Karpas-422 (cell line): ENCODE measurements around the gene ACACB. TPM values are rescaled to one million over a fixed set of nuclear protein-coding genes. Genes with fewer than 3 reads are reported as not detected.
"Not testable (repeated sequence)": the region's sequence is repeated elsewhere in the genome, so short reads cannot be mapped to it uniquely, and the experiment has no call there.

Experiments used
- DNase-seq: peaks from one replicate; pipeline ENCODE4 v3.0.0-alpha.2; 2015
- H2AFZ ChIP-seq: fragments of 200-600 bp; sonication (generic); 2 replicates; pipeline ENCODE4 v1.6.1; 2014; ENCODE audit warnings: antibody characterized with exemption, low read length, mixed read lengths
- H3K27ac ChIP-seq: fragments of 200-600 bp; sonication (generic); 2 replicates; pipeline ENCODE4 v1.5.1; 2014; ENCODE audit warnings: mild to moderate bottlenecking, low read length, moderate library complexity
- H3K27me3 ChIP-seq: fragments of 200-600 bp; sonication (generic); 2 replicates; pipeline ENCODE4 v1.6.1; 2014; ENCODE audit warnings: low read length, mixed read lengths
- H3K36me3 ChIP-seq: fragments of 200-600 bp; sonication (generic); 2 replicates; pipeline ENCODE4 v1.6.1; 2014; ENCODE audit warnings: low read length, mixed read lengths; ENCODE audit not compliant: insufficient read depth
- H3K4me1 ChIP-seq: fragments of 200-600 bp; sonication (generic); 2 replicates; pipeline ENCODE4 v1.6.1; 2014; ENCODE audit warnings: mild to moderate bottlenecking, low read length, mixed read lengths
- H3K4me2 ChIP-seq: fragments of 200-600 bp; sonication (generic); 2 replicates; pipeline ENCODE4 v1.6.1; 2014; ENCODE audit warnings: low read length, low read depth, mild to moderate bottlenecking; ENCODE audit not compliant: poor library complexity, severe bottlenecking
- H3K4me3 ChIP-seq: fragments of 200-600 bp; sonication (generic); 2 replicates; pipeline ENCODE4 v1.5.1; 2014; ENCODE audit warnings: mild to moderate bottlenecking, antibody characterized with exemption, low read length, mixed read lengths
- H3K79me2 ChIP-seq: fragments of 200-600 bp; sonication (generic); 2 replicates; pipeline ENCODE4 v1.6.1; 2014; ENCODE audit warnings: mild to moderate bottlenecking, low read length, mixed read lengths
- H3K9ac ChIP-seq: fragments of 200-600 bp; sonication (generic); 2 replicates; pipeline ENCODE4 v1.6.0; 2014; ENCODE audit warnings: low read length
- H3K9me2 ChIP-seq: fragments of 200-600 bp; sonication (generic), shearing (Covaris generic); replicated peaks from 2 replicates; pipeline ENCODE4 v1.6.0; 2014; ENCODE audit warnings: mild to moderate bottlenecking, low read length, moderate library complexity; ENCODE audit not compliant: insufficient read depth
- H3K9me3 ChIP-seq: fragments of 300-700, 200-600 bp; sonication (generic); 2 replicates; pipeline ENCODE4 v1.6.1; 2014; ENCODE audit warnings: low read length, mixed read lengths
- H4K20me1 ChIP-seq: fragments of 200-600 bp; sonication (generic); 2 replicates; pipeline ENCODE4 v1.6.1; 2014; ENCODE audit warnings: mild to moderate bottlenecking, antibody characterized with exemption, low read length, low read depth; ENCODE audit not compliant: insufficient read depth
- total RNA-seq: library from RNA; depleted of rRNA; stranded (reverse); fragments of >200 nt; shearing (Covaris generic); gene quantifications from 2 replicates; pipeline ENCODE4 v1.2.3, GENCODE V29; 2014; ENCODE audit warnings: low replicate concordance

The ACACB gene
- total RNA-seq, 1 experiment from 2014 or later = 6.5 TPM

DNA sequence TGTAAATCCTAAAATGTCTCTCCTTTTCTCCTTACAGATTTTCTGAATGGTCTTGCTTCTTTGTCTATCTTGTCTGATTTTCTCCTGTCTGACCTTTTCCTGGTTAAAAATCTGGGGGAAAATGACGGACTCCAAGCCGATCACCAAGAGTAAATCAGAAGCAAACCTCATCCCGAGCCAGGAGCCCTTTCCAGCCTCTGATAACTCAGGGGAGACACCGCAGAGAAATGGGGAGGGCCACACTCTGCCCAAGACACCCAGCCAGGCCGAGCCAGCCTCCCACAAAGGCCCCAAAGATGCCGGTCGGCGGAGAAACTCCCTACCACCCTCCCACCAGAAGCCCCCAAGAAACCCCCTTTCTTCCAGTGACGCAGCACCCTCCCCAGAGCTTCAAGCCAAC, 23.0 kb downstream of the ACACB start:
- DNase-seq = no peak
- no peaks in the 10 kb centered on the region for H4K20me1 ChIP-seq
- no peak overlapping the region for H3K9ac ChIP-seq
- peaks cover 2% of the 10 kb centered on the region; the same call in 1 of the 2 replicates for H3K4me1 ChIP-seq
- H2AFZ ChIP-seq = no peak overlapping the region
- no peak overlapping the region for H3K4me3 ChIP-seq
- no peaks in the 10 kb centered on the region for H3K79me2 ChIP-seq
- H3K9me3 ChIP-seq = no peaks in the 10 kb centered on the region
- no peaks in the 10 kb centered on the region for H3K27me3 ChIP-seq
- no peak overlapping the region for H3K27ac ChIP-seq
- no peaks in the 10 kb centered on the region for H3K36me3 ChIP-seq
- no peak overlapping the region for H3K4me2 ChIP-seq
- no peaks in the 10 kb centered on the region for H3K9me2 ChIP-seq

DNA sequence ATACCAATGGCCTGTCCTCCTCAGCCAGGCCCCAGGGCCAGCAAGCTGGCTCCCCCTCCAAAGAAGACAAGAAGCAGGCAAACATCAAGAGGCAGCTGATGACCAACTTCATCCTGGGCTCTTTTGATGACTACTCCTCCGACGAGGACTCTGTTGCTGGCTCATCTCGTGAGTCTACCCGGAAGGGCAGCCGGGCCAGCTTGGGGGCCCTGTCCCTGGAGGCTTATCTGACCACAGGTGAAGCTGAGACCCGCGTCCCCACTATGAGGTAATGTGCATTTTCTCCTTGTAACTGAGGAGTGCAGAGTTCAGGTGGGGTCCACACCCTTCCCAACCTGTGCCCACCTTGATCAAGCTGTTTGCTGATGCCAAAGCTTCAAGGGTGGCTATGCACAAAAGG, 23.4 kb downstream of the ACACB start:
- H3K4me1 ChIP-seq = peaks cover 2% of the 10 kb centered on the region; the same call in 1 of the 2 replicates
- H3K79me2 ChIP-seq = no peaks in the 10 kb centered on the region
- H3K9me3 ChIP-seq = no peaks in the 10 kb centered on the region
- no peak overlapping the region for H3K4me3 ChIP-seq
- H3K9ac ChIP-seq = no peak overlapping the region
- DNase-seq = no peak
- no peak overlapping the region for H3K4me2 ChIP-seq
- no peaks in the 10 kb centered on the region for H4K20me1 ChIP-seq
- H2AFZ ChIP-seq = no peak overlapping the region
- H3K27me3 ChIP-seq = no peaks in the 10 kb centered on the region
- H3K9me2 ChIP-seq = no peaks in the 10 kb centered on the region
- H3K27ac ChIP-seq = no peak overlapping the region
- no peaks in the 10 kb centered on the region for H3K36me3 ChIP-seq

DNA sequence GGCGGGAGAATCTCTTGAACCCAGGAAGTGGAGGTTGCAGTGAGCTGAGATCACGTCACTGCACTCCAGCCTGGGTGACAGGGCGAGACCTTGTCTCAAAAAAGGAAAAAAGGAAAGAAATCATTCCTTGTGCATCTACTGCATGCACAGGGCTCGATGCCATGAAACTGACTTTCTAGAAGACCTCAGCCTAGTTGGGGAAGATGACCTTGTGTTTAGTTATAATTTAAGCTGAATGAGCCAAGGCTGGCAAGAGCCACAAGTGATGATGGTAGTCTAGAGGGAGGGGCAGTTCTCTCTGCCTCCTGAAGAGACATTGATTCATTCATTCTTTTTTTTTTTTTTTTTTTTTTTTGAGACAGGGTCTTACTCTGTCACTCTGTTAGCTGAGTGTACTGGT, 24.2 kb downstream of the ACACB start:
- Histone ChIP-seq H3K9me2 (no peaks in the 10 kb centered on the region), H3K36me3 (no peaks in the 10 kb centered on the region), H4K20me1 (no peaks in the 10 kb centered on the region), H3K27ac (no peak overlapping the region), H3K4me1 (peaks cover 2% of the 10 kb centered on the region; the same call in 1 of the 2 replicates), H2AFZ (no peak overlapping the region), H3K79me2 (no peaks in the 10 kb centered on the region), H3K27me3 (no peaks in the 10 kb centered on the region), H3K9me3 (no peaks in the 10 kb centered on the region), H3K4me3 (no peak overlapping the region), H3K4me2 (no peak overlapping the region), H3K9ac (no peak overlapping the region)
- no peak for DNase-seq

DNA sequence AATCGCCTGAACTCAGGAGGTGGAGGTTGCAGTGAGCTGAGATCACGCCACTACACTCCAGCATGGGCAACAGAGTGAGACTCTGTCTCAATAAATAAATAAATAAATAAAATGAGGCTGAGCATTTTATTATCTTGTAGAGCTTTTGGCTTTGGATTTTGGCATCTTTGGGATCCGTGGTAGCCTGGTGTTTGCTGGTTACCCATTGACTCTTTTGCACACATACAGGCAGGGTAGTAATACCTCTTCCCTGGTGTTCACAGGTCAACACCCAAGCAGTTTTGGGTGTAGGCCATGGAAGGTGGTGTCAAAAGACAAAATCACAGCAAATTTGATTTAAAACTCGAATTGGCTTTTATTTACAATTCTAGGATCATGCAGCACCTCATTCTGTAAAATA, 27.8 kb downstream of the ACACB start:
- Histone ChIP-seq H3K9me2 (no peaks in the 10 kb centered on the region), H2AFZ (no peak overlapping the region), H3K9me3 (no peaks in the 10 kb centered on the region), H3K27ac (no peak overlapping the region), H3K36me3 (no peaks in the 10 kb centered on the region), H3K9ac (no peak overlapping the region), H3K79me2 (no peaks in the 10 kb centered on the region), H3K4me2 (no peak overlapping the region), H3K4me1 (peaks cover 2% of the 10 kb centered on the region; the same call in 1 of the 2 replicates), H3K4me3 (no peak overlapping the region), H4K20me1 (no peaks in the 10 kb centered on the region), H3K27me3 (no peaks in the 10 kb centered on the region)
- DNase-seq = no peak

DNA sequence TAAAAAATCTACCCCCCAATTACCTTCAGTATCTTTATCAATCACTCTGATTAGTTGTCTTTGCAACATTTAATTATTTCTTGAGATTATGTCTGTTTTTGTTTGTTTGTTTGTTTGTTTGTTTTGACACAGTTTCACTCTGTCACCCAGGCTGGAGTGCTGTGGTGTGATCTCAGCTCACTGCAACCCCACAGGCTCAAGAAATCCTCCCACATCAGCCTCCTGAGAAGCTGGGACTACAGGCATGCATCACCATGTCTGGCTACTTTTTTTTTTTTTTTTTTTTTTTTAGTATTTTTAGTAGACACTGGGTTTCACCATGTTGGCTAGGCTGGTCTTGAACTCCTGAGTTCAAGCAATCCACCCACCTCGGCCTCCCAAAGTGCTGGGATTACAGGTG, 30.7 kb downstream of the ACACB start:
- not testable (repeated sequence) for H3K4me2 ChIP-seq, H3K9me3 ChIP-seq, H3K27ac ChIP-seq, H3K79me2 ChIP-seq, H4K20me1 ChIP-seq, H3K4me3 ChIP-seq, H3K4me1 ChIP-seq, H3K36me3 ChIP-seq, H3K9ac ChIP-seq, DNase-seq, H3K27me3 ChIP-seq, H2AFZ ChIP-seq, H3K9me2 ChIP-seq

DNA sequence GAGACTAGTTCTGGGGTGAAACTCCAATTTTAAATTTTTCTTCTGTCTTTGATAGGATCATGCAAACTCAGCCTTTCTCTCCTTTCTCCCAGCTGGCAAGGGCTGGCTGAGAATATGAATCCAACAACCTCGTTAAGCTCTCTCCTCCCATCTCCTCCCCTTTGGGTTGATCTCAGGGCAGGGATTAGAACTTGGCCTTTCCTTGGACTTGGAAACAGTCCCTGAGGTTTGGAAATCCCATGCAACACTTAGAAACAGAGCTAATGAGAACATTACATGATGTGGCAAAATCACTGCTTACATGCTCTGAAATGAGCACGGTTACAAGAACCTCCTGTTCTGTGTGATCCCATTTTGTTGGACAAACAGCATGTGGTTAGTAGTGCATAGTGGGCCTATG, 31.6 kb downstream of the ACACB start:
- no peaks in the 10 kb centered on the region for H3K27me3 ChIP-seq
- no peak overlapping the region for H3K27ac ChIP-seq
- no peak for DNase-seq
- no peaks in the 10 kb centered on the region for H3K4me1 ChIP-seq
- no peak overlapping the region for H3K9ac ChIP-seq
- no peak overlapping the region for H2AFZ ChIP-seq
- H3K79me2 ChIP-seq = no peaks in the 10 kb centered on the region
- H3K9me2 ChIP-seq = no peaks in the 10 kb centered on the region
- no peaks in the 10 kb centered on the region for H3K36me3 ChIP-seq
- no peaks in the 10 kb centered on the region for H4K20me1 ChIP-seq
- no peaks in the 10 kb centered on the region for H3K9me3 ChIP-seq
- no peak overlapping the region for H3K4me3 ChIP-seq
- no peak overlapping the region for H3K4me2 ChIP-seq

DNA sequence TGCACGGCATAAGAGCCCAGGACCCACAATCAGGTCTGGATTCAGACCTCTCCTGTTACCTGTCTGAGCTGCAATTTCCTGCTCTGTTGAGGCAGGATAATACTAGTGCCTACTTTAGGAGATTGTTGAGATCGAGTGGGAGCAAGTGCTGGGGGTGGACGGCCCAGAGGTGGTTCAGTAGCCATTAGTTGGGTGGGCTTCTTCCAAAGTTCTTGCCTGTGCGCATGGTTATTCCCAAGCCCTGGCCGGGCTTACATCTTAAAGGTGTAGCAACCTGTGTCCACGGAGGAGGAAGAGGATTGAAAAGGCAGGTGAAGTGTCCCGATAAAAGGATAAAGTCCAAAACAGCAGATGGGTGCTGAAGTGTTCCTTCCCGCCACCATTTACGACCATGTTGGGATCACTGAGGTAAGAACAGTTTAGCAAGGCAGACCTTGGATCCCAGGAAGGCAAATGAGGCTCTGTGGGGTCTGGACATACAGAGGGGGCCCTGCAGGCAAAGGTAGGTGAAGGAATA, 33.8 kb downstream of the ACACB start:
- no peaks in the 10 kb centered on the region for H4K20me1 ChIP-seq
- no peak overlapping the region for H2AFZ ChIP-seq
- no peaks in the 10 kb centered on the region for H3K36me3 ChIP-seq
- H3K4me3 ChIP-seq = no peak overlapping the region
- H3K4me1 ChIP-seq = peaks cover 5% of the 10 kb centered on the region
- no peak overlapping the region for H3K4me2 ChIP-seq
- no peak overlapping the region for H3K9ac ChIP-seq
- H3K27ac ChIP-seq = no peak overlapping the region
- no peaks in the 10 kb centered on the region for H3K27me3 ChIP-seq
- no peaks in the 10 kb centered on the region for H3K79me2 ChIP-seq
- H3K9me3 ChIP-seq = no peaks in the 10 kb centered on the region
- DNase-seq = no peak
- H3K9me2 ChIP-seq = no peaks in the 10 kb centered on the region

DNA sequence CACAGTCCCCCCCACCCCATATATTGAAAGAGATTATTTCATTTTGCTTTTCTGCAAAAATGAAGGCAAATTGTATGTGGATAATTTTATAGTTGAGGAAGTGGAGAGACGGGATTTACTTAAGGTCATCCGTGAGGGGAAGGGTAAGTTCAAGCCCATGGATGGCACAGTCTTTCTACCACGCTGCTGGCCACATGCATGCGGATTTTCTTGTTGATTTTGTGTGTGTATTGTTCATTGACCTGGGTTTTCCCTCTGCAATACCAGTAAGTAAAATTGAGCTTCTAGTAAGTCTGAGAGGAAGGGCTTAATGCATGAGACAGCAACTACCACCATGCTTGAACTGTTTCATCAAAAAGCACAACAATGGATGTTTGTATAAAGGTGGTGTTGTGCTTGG, 35.1 kb downstream of the ACACB start:
- Histone ChIP-seq H3K9me2 (no peaks in the 10 kb centered on the region), H3K27me3 (no peaks in the 10 kb centered on the region), H3K9ac (no peak overlapping the region), H3K79me2 (peaks cover 10% of the 10 kb centered on the region), H3K36me3 (no peaks in the 10 kb centered on the region), H3K4me3 (no peak overlapping the region), H3K4me1 (peaks cover 12% of the 10 kb centered on the region), H4K20me1 (no peaks in the 10 kb centered on the region), H3K4me2 (no peak overlapping the region), H3K27ac (no peak overlapping the region), H2AFZ (no peak overlapping the region), H3K9me3 (no peaks in the 10 kb centered on the region)
- DNase-seq = no peak
